Measurements from ENCODE around the gene EHMT1.
"Not testable (repeated sequence)": the region's sequence is repeated elsewhere in the genome, so short reads cannot be mapped to it uniquely, and the experiment has no call there.

EHMT1 gene

DNA sequence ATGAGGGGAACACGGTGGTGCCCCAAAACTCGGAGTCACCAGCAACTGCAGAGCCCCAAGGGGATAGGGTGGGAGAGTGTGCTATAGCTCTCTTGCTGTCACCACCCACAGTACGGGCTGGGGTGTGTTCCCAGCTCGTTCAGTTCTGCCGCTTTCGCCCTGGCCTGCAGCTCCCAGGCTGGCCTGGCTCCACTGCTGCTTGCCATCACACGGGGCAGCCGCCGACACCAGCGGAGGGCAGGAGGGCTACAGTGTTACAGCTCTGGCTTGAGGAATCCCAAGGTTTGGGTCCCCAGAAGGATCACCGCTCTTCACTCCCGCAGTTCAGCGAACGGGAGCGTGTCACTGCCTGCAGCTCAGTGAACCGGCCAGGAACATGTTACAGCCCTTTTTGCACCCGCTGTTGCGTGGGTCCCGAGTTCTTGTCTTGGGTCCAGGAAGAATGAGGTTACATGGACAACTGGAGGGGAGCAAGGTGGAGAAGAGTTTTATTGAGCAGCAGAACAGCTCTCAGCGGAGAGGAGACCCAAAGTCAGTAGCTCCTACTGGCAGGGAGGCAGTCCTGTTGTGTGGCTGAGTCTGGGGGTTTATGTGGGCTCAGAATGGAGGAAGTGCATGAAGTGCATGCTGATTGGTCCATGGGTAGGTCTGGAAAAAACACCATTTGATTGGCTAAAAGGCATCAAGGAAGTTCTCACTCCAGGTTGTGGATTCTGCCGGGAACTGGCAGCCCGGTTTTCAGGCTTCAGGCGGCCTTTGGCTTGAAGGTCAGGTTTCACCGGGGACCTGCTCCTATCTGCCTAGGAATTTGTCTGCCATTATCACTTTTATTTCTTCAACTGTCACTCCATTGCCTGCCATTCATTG lies 113.4 kb downstream of the EHMT1 start:
- no peaks in the 10 kb centered on the region for H3K27me3 ChIP-seq (ENCODE audit: control insufficient read depth in 1 of 2, insufficient read depth in 2 of 2, low read length in 2 of 2)
- H3K36me3 ChIP-seq (ENCODE audit: control insufficient read depth in 1 of 2, insufficient read depth in 2 of 2, low read length in 2 of 2): peaks cover 20 to 50% of the 10 kb centered on the region in 2 donors
- H3K4me3 ChIP-seq (ENCODE audit: low read depth in 1 of 2, low read length in 2 of 2): no peak overlapping the region
- H3K4me1 ChIP-seq (ENCODE audit: control insufficient read depth in 1 of 2, insufficient read depth in 2 of 2, low read length in 2 of 2): peaks cover 0 to 4% of the 10 kb centered on the region in 2 donors
- H3K9me3 ChIP-seq (ENCODE audit: control insufficient read depth in 1 of 2, low read length in 2 of 2): peaks cover 0 to 2% of the 10 kb centered on the region in 2 donors
- H3K27ac ChIP-seq (ENCODE audit: low read depth, low read length): no peak overlapping the region
- no peak overlapping the region for H3K9ac ChIP-seq (ENCODE audit: low read depth in 1 of 2, low read length in 2 of 2)

DNA sequence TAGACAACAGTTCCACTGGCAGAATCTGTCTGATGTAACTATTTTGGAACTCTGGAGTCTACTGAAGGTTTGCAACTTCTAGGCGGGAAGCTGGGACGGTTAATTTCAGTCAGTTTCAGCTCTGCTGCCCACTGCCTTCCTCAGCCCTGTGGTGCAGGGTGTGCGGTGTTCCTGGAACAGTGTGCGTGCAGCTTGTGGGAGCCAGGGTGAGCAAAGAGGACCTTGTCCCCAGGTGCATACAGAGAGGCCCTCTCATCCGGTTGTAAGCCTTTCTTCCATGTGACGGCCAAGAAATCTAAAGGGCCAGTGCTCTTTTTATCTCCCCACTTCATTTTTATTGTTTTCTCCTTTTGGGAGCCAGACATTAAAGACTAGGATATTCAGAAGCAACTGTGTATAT lies 114.6 kb downstream of the EHMT1 start:
- H3K4me3 ChIP-seq (ENCODE audit: low read depth in 1 of 2, low read length in 2 of 2): no peak overlapping the region
- H3K4me1 ChIP-seq (ENCODE audit: control insufficient read depth in 1 of 2, insufficient read depth in 2 of 2, low read length in 2 of 2): peaks cover 0 to 4% of the 10 kb centered on the region in 2 donors
- no peak overlapping the region for H3K27ac ChIP-seq (ENCODE audit: low read depth, low read length)
- H3K9me3 ChIP-seq (ENCODE audit: control insufficient read depth in 1 of 2, low read length in 2 of 2): peaks cover 0 to 2% of the 10 kb centered on the region in 2 donors
- H3K36me3 ChIP-seq (ENCODE audit: control insufficient read depth in 1 of 2, insufficient read depth in 2 of 2, low read length in 2 of 2): peaks cover 20 to 41% of the 10 kb centered on the region in 2 donors
- no peak overlapping the region for H3K9ac ChIP-seq (ENCODE audit: low read depth in 1 of 2, low read length in 2 of 2)
- H3K27me3 ChIP-seq (ENCODE audit: control insufficient read depth in 1 of 2, insufficient read depth in 2 of 2, low read length in 2 of 2): no peaks in the 10 kb centered on the region

DNA sequence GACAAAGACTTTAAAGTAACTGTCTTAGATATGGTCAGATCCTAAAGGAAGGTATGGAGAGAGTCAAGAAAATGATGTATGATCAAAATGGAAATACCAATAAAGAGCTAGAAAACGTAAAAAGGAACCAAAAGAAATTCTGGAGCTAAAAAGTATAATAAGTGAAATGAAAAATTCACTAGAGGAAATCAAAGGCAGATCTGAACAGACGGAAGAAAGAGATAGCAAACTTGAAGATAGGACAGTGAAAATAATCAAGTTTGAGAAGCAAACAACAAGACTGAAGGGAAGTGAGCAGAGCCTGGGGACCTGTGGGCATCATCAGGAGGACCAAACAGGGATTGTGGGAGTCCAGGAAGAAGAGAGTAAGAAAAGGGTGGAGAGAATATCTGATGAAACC lies 115.4 kb downstream of the EHMT1 start:
- Histone ChIP-seq H3K9ac (ENCODE audit: low read depth in 1 of 2, low read length in 2 of 2) (no peak overlapping the region), H3K27me3 (ENCODE audit: control insufficient read depth in 1 of 2, insufficient read depth in 2 of 2, low read length in 2 of 2) (no peaks in the 10 kb centered on the region), H3K36me3 (ENCODE audit: control insufficient read depth in 1 of 2, insufficient read depth in 2 of 2, low read length in 2 of 2) (peaks cover 15 to 34% of the 10 kb centered on the region in 2 donors)

GRCh38 chr9:137738182-137738696 lies 119.4 kb downstream of the EHMT1 start:
- not testable (repeated sequence) for H3K4me3 ChIP-seq (ENCODE audit: low read depth in 1 of 2, low read length in 2 of 2); H3K27ac ChIP-seq (ENCODE audit: low read depth, low read length); H3K9ac ChIP-seq (ENCODE audit: low read depth in 1 of 2, low read length in 2 of 2); H3K27me3 ChIP-seq (ENCODE audit: control insufficient read depth in 1 of 2, insufficient read depth in 2 of 2, low read length in 2 of 2); H3K4me1 ChIP-seq (ENCODE audit: control insufficient read depth in 1 of 2, insufficient read depth in 2 of 2, low read length in 2 of 2); H3K9me3 ChIP-seq (ENCODE audit: control insufficient read depth in 1 of 2, low read length in 2 of 2)
- H3K36me3 ChIP-seq (ENCODE audit: control insufficient read depth in 1 of 2, insufficient read depth in 2 of 2, low read length in 2 of 2): peaks cover 3 to 26% of the 10 kb centered on the region in 2 donors

More for the DNA sequence above, 115.4 kb downstream of the EHMT1 start:
- no peak overlapping the region for H3K4me3 ChIP-seq (ENCODE audit: low read depth in 1 of 2, low read length in 2 of 2)
- peaks cover 0 to 2% of the 10 kb centered on the region in 2 donors for H3K9me3 ChIP-seq (ENCODE audit: control insufficient read depth in 1 of 2, low read length in 2 of 2)
- no peak overlapping the region for H3K27ac ChIP-seq (ENCODE audit: low read depth, low read length)
- H3K4me1 ChIP-seq (ENCODE audit: control insufficient read depth in 1 of 2, insufficient read depth in 2 of 2, low read length in 2 of 2): peaks cover 0 to 4% of the 10 kb centered on the region in 2 donors

DNA sequence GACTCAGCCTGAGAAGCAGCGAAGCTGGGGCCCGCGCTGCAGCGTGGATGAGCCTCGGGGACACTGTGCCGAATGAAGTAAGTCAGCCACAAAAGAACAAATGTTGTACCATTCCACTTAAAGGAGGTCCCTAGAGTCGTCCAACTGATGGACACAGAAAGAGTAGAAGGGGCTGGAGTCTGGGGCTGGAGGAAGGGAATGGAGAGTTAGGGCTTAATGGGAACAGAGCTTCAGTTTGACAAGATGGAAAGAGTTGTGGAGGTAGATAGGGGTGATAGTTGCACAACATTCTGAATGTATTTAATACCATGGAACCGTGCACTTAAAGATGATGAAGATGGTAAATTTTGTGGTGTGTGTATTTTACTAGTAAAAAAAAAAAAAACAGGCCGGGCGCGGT lies 119.9 kb downstream of the EHMT1 start:
- H3K4me3 ChIP-seq (ENCODE audit: low read depth in 1 of 2, low read length in 2 of 2): no peak overlapping the region
- H3K4me1 ChIP-seq (ENCODE audit: control insufficient read depth in 1 of 2, insufficient read depth in 2 of 2, low read length in 2 of 2): peaks cover 0 to 3% of the 10 kb centered on the region in 2 donors
- H3K9ac ChIP-seq (ENCODE audit: low read depth in 1 of 2, low read length in 2 of 2): no peak overlapping the region
- peaks cover 3 to 26% of the 10 kb centered on the region in 2 donors for H3K36me3 ChIP-seq (ENCODE audit: control insufficient read depth in 1 of 2, insufficient read depth in 2 of 2, low read length in 2 of 2)
- no peaks in the 10 kb centered on the region for H3K27me3 ChIP-seq (ENCODE audit: control insufficient read depth in 1 of 2, insufficient read depth in 2 of 2, low read length in 2 of 2)
- peaks cover 0 to 2% of the 10 kb centered on the region in 2 donors for H3K9me3 ChIP-seq (ENCODE audit: control insufficient read depth in 1 of 2, low read length in 2 of 2)
- no peak overlapping the region for H3K27ac ChIP-seq (ENCODE audit: low read depth, low read length)

DNA sequence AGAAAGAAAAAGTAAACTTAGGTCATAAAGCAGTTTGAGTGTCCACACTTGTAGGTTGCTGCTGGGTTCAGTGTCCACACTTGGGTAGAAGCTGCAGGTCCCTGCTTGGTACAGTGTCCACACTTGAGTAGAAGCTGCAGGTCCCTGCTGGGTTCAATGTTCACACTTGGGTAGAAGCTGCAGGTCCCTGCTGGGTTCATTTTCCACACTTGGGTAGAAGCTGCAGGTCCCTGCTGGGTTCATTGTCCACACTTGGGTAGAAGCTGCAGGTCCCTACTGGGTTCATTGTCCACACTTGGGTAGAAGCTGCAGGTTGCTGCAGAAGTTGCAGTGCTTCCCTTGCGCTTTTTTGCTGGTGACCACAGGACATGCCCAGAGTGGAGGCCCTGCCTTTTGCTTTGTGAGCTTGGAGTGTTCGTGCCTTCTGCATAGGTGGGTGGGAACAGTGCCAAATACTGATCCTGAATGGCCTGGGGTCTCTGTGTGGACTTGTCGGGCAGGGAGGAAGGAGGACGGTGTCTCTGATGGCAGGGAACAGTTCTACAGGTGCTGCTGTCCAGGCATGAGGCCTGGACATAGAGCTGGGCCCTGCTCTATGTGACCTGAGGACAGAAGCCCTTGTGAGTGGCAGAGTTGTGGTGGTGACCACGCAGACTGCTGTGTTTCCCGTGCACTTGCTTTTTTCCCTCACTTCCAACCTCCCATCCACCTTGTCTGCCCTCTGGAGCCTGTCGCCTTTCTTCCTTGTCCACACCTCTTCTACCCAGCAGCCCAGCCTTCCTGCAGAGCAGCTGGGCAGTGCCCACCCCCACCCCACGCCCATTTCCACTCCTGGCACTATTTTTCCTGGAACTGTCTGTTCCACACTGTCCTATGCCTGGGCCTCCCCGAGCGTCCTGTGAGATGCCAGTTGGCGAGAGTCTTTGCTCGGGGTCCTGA lies 120.8 kb downstream of the EHMT1 start:
- no peak overlapping the region for H3K4me3 ChIP-seq (ENCODE audit: low read depth in 1 of 2, low read length in 2 of 2)
- peaks cover 6 to 34% of the 10 kb centered on the region in 2 donors for H3K36me3 ChIP-seq (ENCODE audit: control insufficient read depth in 1 of 2, insufficient read depth in 2 of 2, low read length in 2 of 2)
- H3K9me3 ChIP-seq (ENCODE audit: control insufficient read depth in 1 of 2, low read length in 2 of 2): no peaks in the 10 kb centered on the region
- no peak overlapping the region for H3K27ac ChIP-seq (ENCODE audit: low read depth, low read length)
- peaks cover 0 to 3% of the 10 kb centered on the region in 2 donors for H3K4me1 ChIP-seq (ENCODE audit: control insufficient read depth in 1 of 2, insufficient read depth in 2 of 2, low read length in 2 of 2)
- H3K9ac ChIP-seq (ENCODE audit: low read depth in 1 of 2, low read length in 2 of 2): no peak overlapping the region
- H3K27me3 ChIP-seq (ENCODE audit: control insufficient read depth in 1 of 2, insufficient read depth in 2 of 2, low read length in 2 of 2): no peaks in the 10 kb centered on the region

GRCh38 chr9:137740312-137740711 lies 121.5 kb downstream of the EHMT1 start:
- Histone ChIP-seq H3K27ac (ENCODE audit: low read depth, low read length) (no peak overlapping the region), H3K9ac (ENCODE audit: low read depth in 1 of 2, low read length in 2 of 2) (no peak overlapping the region), H3K36me3 (ENCODE audit: control insufficient read depth in 1 of 2, insufficient read depth in 2 of 2, low read length in 2 of 2) (peaks cover 12 to 41% of the 10 kb centered on the region in 2 donors), H3K4me1 (ENCODE audit: control insufficient read depth in 1 of 2, insufficient read depth in 2 of 2, low read length in 2 of 2) (peaks cover 0 to 3% of the 10 kb centered on the region in 2 donors), H3K27me3 (ENCODE audit: control insufficient read depth in 1 of 2, insufficient read depth in 2 of 2, low read length in 2 of 2) (no peaks in the 10 kb centered on the region), H3K4me3 (ENCODE audit: low read depth in 1 of 2, low read length in 2 of 2) (no peak overlapping the region), H3K9me3 (ENCODE audit: control insufficient read depth in 1 of 2, low read length in 2 of 2) (no peaks in the 10 kb centered on the region)

- no peak overlapping the region for H3K4me3 ChIP-seq (ENCODE audit: low read depth in 1 of 2, low read length in 2 of 2)
- H3K4me1 ChIP-seq (ENCODE audit: control insufficient read depth in 1 of 2, insufficient read depth in 2 of 2, low read length in 2 of 2): peaks cover 0 to 3% of the 10 kb centered on the region in 2 donors
- no peak overlapping the region for H3K9ac ChIP-seq (ENCODE audit: low read depth in 1 of 2, low read length in 2 of 2)
- H3K27me3 ChIP-seq (ENCODE audit: control insufficient read depth in 1 of 2, insufficient read depth in 2 of 2, low read length in 2 of 2): no peaks in the 10 kb centered on the region
- peaks cover 9 to 51% of the 10 kb centered on the region in 2 donors for H3K36me3 ChIP-seq (ENCODE audit: control insufficient read depth in 1 of 2, insufficient read depth in 2 of 2, low read length in 2 of 2)
- no peaks in the 10 kb centered on the region for H3K9me3 ChIP-seq (ENCODE audit: control insufficient read depth in 1 of 2, low read length in 2 of 2)
- H3K27ac ChIP-seq (ENCODE audit: low read depth, low read length): no peak overlapping the region
These were observed 122.5 kb downstream of the EHMT1 start for GRCh38 chr9:137741330-137741729.

DNA sequence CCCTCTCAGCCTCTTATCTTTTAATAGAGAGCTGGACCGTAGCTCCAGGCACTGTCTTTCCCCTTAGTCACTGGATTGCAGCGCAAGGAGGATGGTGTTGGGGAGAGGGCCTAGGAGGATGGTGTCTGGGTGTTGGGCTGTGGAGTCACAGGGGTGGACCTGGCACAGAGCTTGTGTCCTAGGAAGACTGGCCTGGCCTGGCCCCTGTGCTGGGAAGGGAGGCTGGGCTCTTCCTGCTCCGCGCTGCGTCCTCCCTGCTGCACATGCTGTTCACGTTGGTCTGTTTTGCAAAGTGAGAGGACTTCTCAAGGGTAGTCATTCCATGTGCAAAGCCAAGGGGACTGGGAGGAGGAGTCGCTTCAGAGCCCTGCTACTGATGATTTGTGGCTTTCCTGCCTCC lies 123.9 kb downstream of the EHMT1 start:
- no peaks in the 10 kb centered on the region for H3K9me3 ChIP-seq (ENCODE audit: control insufficient read depth in 1 of 2, low read length in 2 of 2)
- H3K4me3 ChIP-seq (ENCODE audit: low read depth in 1 of 2, low read length in 2 of 2): no peak overlapping the region
- H3K27me3 ChIP-seq (ENCODE audit: control insufficient read depth in 1 of 2, insufficient read depth in 2 of 2, low read length in 2 of 2): no peaks in the 10 kb centered on the region
- peaks cover 12 to 58% of the 10 kb centered on the region in 2 donors for H3K36me3 ChIP-seq (ENCODE audit: control insufficient read depth in 1 of 2, insufficient read depth in 2 of 2, low read length in 2 of 2)
- no peak overlapping the region for H3K9ac ChIP-seq (ENCODE audit: low read depth in 1 of 2, low read length in 2 of 2)
- peaks cover 0 to 3% of the 10 kb centered on the region in 2 donors for H3K4me1 ChIP-seq (ENCODE audit: control insufficient read depth in 1 of 2, insufficient read depth in 2 of 2, low read length in 2 of 2)
- no peak overlapping the region for H3K27ac ChIP-seq (ENCODE audit: low read depth, low read length)

Data from duodenal mucosa (tissue), 2 donors.